ENCODE measurements around the gene RNASEH2C. TPM values are rescaled to one million over a fixed set of nuclear protein-coding genes. Genes with fewer than 3 reads are reported as not detected.
"Not testable (repeated sequence)": the region's sequence is repeated elsewhere in the genome, so short reads cannot be mapped to it uniquely, and the experiment has no call there.

RNASEH2C gene
- total and polyA plus RNA-seq, 7 donors = 17.5 to 62.3 (median 38.4) TPM

DNA sequence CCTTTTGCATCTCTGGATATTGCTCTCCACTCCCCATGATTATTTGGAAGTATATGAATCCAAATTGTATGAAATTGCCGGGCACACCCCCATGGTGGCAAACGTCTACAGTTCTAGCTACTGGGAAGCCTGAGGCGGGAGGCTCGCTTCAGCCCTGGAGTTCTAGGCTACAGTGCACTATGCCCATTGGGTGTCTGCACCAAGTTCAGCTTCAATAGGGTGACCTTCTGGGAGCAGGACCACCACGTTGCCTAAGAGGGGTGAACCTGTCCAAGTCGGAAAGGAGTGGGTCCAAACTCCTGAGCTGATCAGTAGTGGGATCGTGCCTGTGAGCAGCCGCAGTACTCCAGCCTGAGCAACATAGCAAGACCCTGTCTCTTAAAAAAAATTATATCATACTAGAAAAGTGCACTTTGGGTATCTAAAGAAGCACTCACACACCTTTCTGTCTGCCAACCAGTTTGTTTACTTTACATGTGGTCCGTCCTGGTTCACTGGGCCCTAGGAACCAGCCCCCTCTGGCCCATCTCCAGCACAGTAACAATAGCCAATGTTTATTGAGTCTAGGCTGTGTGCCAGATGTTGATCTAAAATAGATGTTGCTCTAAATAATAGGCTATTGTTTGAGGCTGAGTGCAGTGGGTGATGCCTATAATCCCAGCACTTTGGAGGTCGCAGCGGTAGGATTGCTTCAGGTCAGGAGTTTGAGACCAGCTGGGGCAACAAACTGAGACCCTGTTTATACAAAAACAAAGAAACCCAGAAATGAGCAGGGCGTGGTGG, 24.9 kb downstream of the RNASEH2C start:
- TF ChIP-seq, protein P1, sequence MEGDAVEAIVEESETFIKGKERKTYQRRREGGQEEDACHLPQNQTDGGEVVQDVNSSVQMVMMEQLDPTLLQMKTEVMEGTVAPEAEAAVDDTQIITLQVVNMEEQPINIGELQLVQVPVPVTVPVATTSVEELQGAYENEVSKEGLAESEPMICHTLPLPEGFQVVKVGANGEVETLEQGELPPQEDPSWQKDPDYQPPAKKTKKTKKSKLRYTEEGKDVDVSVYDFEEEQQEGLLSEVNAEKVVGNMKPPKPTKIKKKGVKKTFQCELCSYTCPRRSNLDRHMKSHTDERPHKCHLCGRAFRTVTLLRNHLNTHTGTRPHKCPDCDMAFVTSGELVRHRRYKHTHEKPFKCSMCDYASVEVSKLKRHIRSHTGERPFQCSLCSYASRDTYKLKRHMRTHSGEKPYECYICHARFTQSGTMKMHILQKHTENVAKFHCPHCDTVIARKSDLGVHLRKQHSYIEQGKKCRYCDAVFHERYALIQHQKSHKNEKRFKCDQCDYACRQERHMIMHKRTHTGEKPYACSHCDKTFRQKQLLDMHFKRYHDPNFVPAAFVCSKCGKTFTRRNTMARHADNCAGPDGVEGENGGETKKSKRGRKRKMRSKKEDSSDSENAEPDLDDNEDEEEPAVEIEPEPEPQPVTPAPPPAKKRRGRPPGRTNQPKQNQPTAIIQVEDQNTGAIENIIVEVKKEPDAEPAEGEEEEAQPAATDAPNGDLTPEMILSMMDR (IDR thresholded peaks at IDR 0.05) = no peak
- ATAC-seq (peak in 2 of 4 donors; percentile 9 to 30), DNase-seq (no peak)
- no peaks in the 10 kb centered on the region for H3K4me1 ChIP-seq
- H3K4me3 ChIP-seq = no peak overlapping the region
- H3K9me3 ChIP-seq = no peaks in the 10 kb centered on the region
- 63 to 64% (median 63%) methylated on average over 12 of the region's 12 CpGs for WGBS, 3 donors
- no peaks in the 10 kb centered on the region for H3K36me3 ChIP-seq (ENCODE audit: insufficient read depth in 1 of 2, low read depth in 1 of 2)
- no peaks in the 10 kb centered on the region for H3K27me3 ChIP-seq (ENCODE audit: insufficient read depth in 3 of 3, low read length in 2 of 3)
- intact Hi-C loops (cut with DNase I) = no loop called here
- no peak overlapping the region for H3K27ac ChIP-seq

DNA sequence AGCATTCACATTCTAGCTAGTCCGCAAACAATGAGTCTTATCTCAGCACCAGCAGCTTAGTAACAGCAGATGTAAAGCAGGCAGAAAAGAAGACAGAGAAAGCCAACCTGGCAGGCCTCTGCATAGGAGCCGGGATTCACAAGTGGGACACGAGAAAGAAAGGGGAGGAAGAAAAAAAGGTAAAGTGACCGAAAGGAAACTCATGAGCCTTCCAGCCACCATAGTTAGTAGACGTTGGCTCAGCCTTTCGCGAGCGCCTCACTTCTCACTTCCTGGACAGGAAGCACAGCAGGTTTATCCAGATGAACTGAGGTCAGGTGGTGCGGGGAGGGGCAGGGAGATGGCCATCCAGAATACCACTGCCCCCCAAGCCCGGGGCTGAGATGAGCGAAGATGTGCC, 28.2 kb downstream of the RNASEH2C start:
- TF ChIP-seq, protein P1 (IDR thresholded peaks at IDR 0.05) = no peak
- no peaks in the 10 kb centered on the region for H3K27me3 ChIP-seq (ENCODE audit: insufficient read depth in 3 of 3, low read length in 2 of 3)
- 59 to 70% (median 69%) methylated on average over 11 of the region's 11 CpGs for WGBS, 3 donors
- H3K27ac ChIP-seq = no peak overlapping the region
- no peaks in the 10 kb centered on the region for H3K9me3 ChIP-seq
- intact Hi-C loops (cut with DNase I) = no loop called here
- H3K4me3 ChIP-seq = no peak overlapping the region
- no peaks in the 10 kb centered on the region for H3K36me3 ChIP-seq (ENCODE audit: insufficient read depth in 1 of 2, low read depth in 1 of 2)
- DNase-seq (no peak), ATAC-seq (no peak)
- no peaks in the 10 kb centered on the region for H3K4me1 ChIP-seq

DNA sequence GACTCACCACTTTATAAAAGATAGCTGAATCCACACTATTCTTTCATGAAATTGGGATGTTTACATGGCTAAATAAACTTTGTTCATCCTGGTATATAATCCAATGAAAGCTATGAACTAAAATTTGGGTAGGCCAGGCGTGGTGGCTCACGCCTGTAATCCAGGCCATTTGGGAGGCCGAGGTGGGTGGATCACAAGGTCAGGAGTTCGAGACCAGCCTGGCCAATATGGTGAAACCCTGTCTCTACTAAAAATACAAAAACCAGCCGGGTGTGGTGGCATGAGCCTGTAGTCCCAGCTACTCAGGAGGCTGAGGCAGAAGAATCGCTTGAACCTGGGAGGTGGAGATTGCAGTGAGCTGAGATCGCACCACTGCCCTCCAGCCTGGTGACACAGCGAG, 28.8 kb downstream of the RNASEH2C start:
- H3K4me3 ChIP-seq; H3K27me3 ChIP-seq (ENCODE audit: insufficient read depth in 3 of 3, low read length in 2 of 3); ATAC-seq; H3K27ac ChIP-seq; H3K36me3 ChIP-seq (ENCODE audit: insufficient read depth in 1 of 2, low read depth in 1 of 2); intact Hi-C loops (cut with DNase I); DNase-seq; H3K9me3 ChIP-seq; H3K4me1 ChIP-seq: not testable (repeated sequence)
- 90 to 94% (median 90%) methylated on average over 8 of the region's 8 CpGs for WGBS, 3 donors

DNA sequence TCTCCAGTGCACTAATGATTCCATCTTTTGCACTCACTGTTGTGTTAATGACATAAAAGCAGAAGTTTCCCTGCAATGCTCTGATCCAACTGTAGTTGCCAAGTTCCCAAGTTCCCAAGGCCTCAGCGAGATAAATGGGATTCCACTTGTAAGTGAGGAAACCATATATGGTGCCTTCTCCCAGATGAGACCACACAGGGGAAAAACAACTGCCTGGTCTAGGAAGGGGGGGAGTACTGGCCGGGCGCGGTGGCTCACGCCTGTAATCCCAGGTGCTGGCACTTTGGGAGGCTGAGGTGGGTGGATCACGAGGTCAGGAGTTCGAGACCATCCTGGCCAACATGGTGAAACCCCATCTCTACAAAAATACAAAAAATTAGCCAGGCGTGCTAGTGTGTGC, 34.6 kb downstream of the RNASEH2C start:
- TF ChIP-seq, protein P1 (IDR thresholded peaks at IDR 0.05) = no peak
- H3K4me3 ChIP-seq = no peak overlapping the region
- no peaks in the 10 kb centered on the region for H3K4me1 ChIP-seq
- WGBS, 3 donors = 64 to 73% (median 72%) methylated on average over 8 of the region's 8 CpGs
- intact Hi-C loops (cut with DNase I) = no loop called here
- ATAC-seq (no peak), DNase-seq (no peak)
- no peak overlapping the region for H3K27ac ChIP-seq
- H3K36me3 ChIP-seq (ENCODE audit: insufficient read depth in 1 of 2, low read depth in 1 of 2) = no peaks in the 10 kb centered on the region
- H3K9me3 ChIP-seq = no peaks in the 10 kb centered on the region
- no peaks in the 10 kb centered on the region for H3K27me3 ChIP-seq (ENCODE audit: insufficient read depth in 3 of 3, low read length in 2 of 3)

DNA sequence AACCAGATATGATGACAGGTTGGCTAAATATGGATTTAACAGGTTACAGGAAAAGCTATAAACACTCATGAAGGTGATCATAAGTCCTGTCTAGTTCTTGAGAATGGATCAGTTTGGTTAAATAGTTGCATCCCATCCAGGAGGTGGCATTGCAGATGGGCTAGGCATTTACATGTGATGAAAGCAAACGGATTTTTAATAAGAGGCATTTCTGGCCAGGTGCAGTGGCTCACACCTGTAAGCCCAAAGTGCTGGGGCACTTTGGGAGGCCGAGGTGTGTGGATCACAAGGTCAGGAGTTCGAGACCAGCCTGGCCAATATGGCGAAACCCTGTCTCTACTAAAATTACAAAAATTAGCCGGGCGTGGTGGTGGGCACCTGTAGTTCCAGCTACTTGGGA, 37.1 kb downstream of the RNASEH2C start:
- H3K9me3 ChIP-seq; H3K27me3 ChIP-seq (ENCODE audit: insufficient read depth in 3 of 3, low read length in 2 of 3); H3K36me3 ChIP-seq (ENCODE audit: insufficient read depth in 1 of 2, low read depth in 1 of 2); DNase-seq; intact Hi-C loops (cut with DNase I); ATAC-seq; H3K4me1 ChIP-seq; H3K4me3 ChIP-seq; H3K27ac ChIP-seq: not testable (repeated sequence)
- 78 to 80% (median 80%) methylated on average over 6 of the region's 6 CpGs for WGBS, 3 donors

All from psoas muscle (tissue), 8 donors.